ENCODE data around the gene DGKI.

DNA sequence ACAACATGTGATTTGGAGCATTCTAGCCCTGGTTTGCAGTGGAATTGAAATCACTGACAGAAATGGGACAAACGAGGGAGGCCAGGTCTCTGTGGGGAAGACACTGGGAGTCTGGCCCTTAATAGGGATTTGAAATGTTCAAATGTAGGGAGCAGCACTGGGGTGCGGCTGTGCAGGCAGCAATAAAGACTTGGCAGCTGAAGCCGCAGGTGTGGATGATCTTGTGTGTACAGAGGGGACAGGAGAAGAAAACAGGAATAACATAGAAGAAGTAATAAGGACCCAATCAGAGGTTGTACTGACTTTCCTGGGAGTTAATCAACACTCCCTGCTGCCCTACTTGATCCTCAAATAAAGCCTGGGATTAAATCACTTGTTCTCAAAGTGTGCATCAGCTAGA lies 375.6 kb downstream of the DGKI start:
- TF ChIP-seq, protein P1, sequence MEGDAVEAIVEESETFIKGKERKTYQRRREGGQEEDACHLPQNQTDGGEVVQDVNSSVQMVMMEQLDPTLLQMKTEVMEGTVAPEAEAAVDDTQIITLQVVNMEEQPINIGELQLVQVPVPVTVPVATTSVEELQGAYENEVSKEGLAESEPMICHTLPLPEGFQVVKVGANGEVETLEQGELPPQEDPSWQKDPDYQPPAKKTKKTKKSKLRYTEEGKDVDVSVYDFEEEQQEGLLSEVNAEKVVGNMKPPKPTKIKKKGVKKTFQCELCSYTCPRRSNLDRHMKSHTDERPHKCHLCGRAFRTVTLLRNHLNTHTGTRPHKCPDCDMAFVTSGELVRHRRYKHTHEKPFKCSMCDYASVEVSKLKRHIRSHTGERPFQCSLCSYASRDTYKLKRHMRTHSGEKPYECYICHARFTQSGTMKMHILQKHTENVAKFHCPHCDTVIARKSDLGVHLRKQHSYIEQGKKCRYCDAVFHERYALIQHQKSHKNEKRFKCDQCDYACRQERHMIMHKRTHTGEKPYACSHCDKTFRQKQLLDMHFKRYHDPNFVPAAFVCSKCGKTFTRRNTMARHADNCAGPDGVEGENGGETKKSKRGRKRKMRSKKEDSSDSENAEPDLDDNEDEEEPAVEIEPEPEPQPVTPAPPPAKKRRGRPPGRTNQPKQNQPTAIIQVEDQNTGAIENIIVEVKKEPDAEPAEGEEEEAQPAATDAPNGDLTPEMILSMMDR (IDR thresholded peaks at IDR 0.05): no peak
- no peak for TF ChIP-seq EZH2 (IDR thresholded peaks at IDR 0.05; ENCODE audit: borderline replicate concordance, insufficient read depth, low read depth, low read length, poor library complexity, severe bottlenecking)

All from B cell (primary cell).